HCT116 (cell line): Measurements from ENCODE around the gene BOC. TPM values are rescaled to one million over a fixed set of nuclear protein-coding genes. Genes with fewer than 3 reads are reported as not detected.

Source experiments
- ATAC-seq: fragments of 200-7000 bp; cut with Tn5 transposase; 2 replicates; pipeline ENCODE4 v1.9.1; 2020; ENCODE audit warnings: mild to moderate bottlenecking, moderate library complexity
- BruUV-seq: library from RNA; stranded (reverse); fragments of 400-500 nt; replicated peaks from 2 replicates; lab custom pipeline; 2021; lab: Mats Ljungman, UMichigan
- CTCF ChIA-PET: fragments of 300-600 bp; sonication (Branson Sonifier 250); formaldehyde crosslinking; loops from one replicate; lab custom pipeline; 2021; ENCODE audit warnings: antibody characterized with exemption; lab: Charles Lee
- POLR2A ChIA-PET: fragments of 300-600, 350-600 bp; sonication (Branson Sonifier 250); formaldehyde crosslinking; loops from one replicate; lab custom pipeline; 2021; ENCODE audit warnings: antibody characterized with exemption; lab: Charles Lee
- RAD21 ChIA-PET, 2 experiments: fragments of 300-600 bp; sonication (Branson Sonifier 250); formaldehyde crosslinking; loops; one replicate each; lab custom pipeline; 2023; ENCODE audit warnings: low total read pairs in 2 of 2; ENCODE audit not compliant: uncharacterized antibody in 2 of 2, unreplicated experiment in 2 of 2, low non-redundant PET in 1 of 2; lab: Charles Lee
- DNase-seq: peaks from one replicate; pipeline ENCODE4 v3.0.0-alpha.2; 2010; ENCODE audit warnings: low read depth, low spot score
- H2AFZ ChIP-seq: fragments of 200-600 bp; shearing (Covaris generic), sonication (generic); 2 replicates; pipeline ENCODE4 v1.6.1; 2017; ENCODE audit warnings: low read depth, mixed run types, mixed read lengths, antibody characterized with exemption, low read length; ENCODE audit not compliant: poor library complexity, severe bottlenecking
- H3K27ac ChIP-seq: 2 replicates; pipeline ENCODE4 v1.5.1; 2012; ENCODE audit warnings: low read depth, low read length
- H3K27me3 ChIP-seq: fragments of 200-600 bp; sonication (generic); 2 replicates; pipeline ENCODE4 v1.6.1; 2016; ENCODE audit warnings: mixed run types, low read length, mixed read lengths; ENCODE audit not compliant: insufficient read depth
- H3K36me3 ChIP-seq, 2 experiments: fragments of 200-500 bp in 1 of 2; fragments of 200-600 bp in 1 of 2; sonication (Bioruptor generic) in 1 of 2; sonication (generic) in 1 of 2; 2 replicates each; pipeline versions ENCODE4 v1.5.1 to v1.6.1; 2014 to 2016; ENCODE audit warnings: low read length in 2 of 2, inconsistent platforms in 1 of 2, mixed read lengths in 1 of 2, mixed run types in 1 of 2; ENCODE audit not compliant: insufficient read depth in 2 of 2, control insufficient read depth in 1 of 2
- H3K4me1 ChIP-seq, 2 experiments: fragments of 200-600 bp in 1 of 2; sonication (generic) in 1 of 2; 2 replicates each; pipeline versions ENCODE4 v1.5.1 to v1.6.1; 2012 to 2017; ENCODE audit warnings: low read length in 2 of 2, inconsistent platforms in 1 of 2, mild to moderate bottlenecking in 1 of 2, mixed read lengths in 1 of 2, mixed run types in 1 of 2, moderate library complexity in 1 of 2; ENCODE audit not compliant: insufficient read depth in 2 of 2, control insufficient read depth in 1 of 2
- H3K4me2 ChIP-seq: fragments of 200-600 bp; sonication (generic); 2 replicates; pipeline ENCODE4 v1.6.1; 2017; ENCODE audit warnings: mixed run types, low read length, mixed read lengths
- H3K4me3 ChIP-seq, 2 experiments: fragments of 200-600 bp in 1 of 2; sonication (generic) in 1 of 2; replicated peaks in 1 of 2; 2 replicates each; pipeline ENCODE4 v1.5.1; 2011 to 2016; ENCODE audit warnings: low read length in 2 of 2, control low read depth in 1 of 2, low read depth in 1 of 2, mild to moderate bottlenecking in 1 of 2, mixed read lengths in 1 of 2, mixed run types in 1 of 2
- H3K79me2 ChIP-seq: fragments of 200-600 bp; sonication (generic); 2 replicates; pipeline ENCODE4 v1.6.1; 2017; ENCODE audit warnings: mild to moderate bottlenecking, mixed run types, low read length, moderate library complexity, mixed read lengths; ENCODE audit not compliant: insufficient read depth
- H3K9ac ChIP-seq: fragments of 200-600 bp; sonication (generic); 2 replicates; pipeline ENCODE4 v1.6.1; 2016; ENCODE audit warnings: low read length, mixed read lengths
- H3K9me2 ChIP-seq: fragments of 200-600 bp; sonication (generic), shearing (Covaris generic); 2 replicates; pipeline ENCODE4 v1.6.1; 2017; ENCODE audit warnings: mixed run types, mild to moderate bottlenecking, moderate library complexity; ENCODE audit not compliant: insufficient read depth
- H3K9me3 ChIP-seq, 2 experiments: fragments of 200-500 bp in 1 of 2; fragments of 200-600 bp in 1 of 2; sonication (Bioruptor generic) in 1 of 2; sonication (generic) in 1 of 2; 2 replicates each; pipeline ENCODE4 v1.6.1; 2014 to 2017; ENCODE audit warnings: low read length in 2 of 2, mixed read lengths in 2 of 2, inconsistent platforms in 1 of 2, low read depth in 1 of 2, mild to moderate bottlenecking in 1 of 2, mixed run types in 1 of 2, moderate library complexity in 1 of 2; ENCODE audit not compliant: control insufficient read depth in 1 of 2, insufficient read depth in 1 of 2
- H4K20me1 ChIP-seq: fragments of 200-600 bp; sonication (generic), shearing (Covaris generic); 2 replicates; pipeline ENCODE4 v1.6.1; 2017; ENCODE audit warnings: mixed run types, mild to moderate bottlenecking, moderate library complexity; ENCODE audit not compliant: insufficient read depth
- CBX3 ChIP-seq: IDR thresholded peaks from 2 replicates; pipeline ENCODE4 v1.6.1; 2012; ENCODE audit warnings: low read depth
- ELF1 ChIP-seq: IDR thresholded peaks from 2 replicates; pipeline ENCODE4 v1.6.1; 2012; ENCODE audit warnings: low read depth, borderline replicate concordance
- EZH2 ChIP-seq: fragments of 200-600 bp; sonication (generic); IDR thresholded peaks from 2 replicates; pipeline ENCODE4 v1.6.1; 2017; ENCODE audit warnings: antibody characterized with exemption, mixed run types
- POLR2AphosphoS5 ChIP-seq: IDR thresholded peaks from 2 replicates; pipeline ENCODE4 v1.6.1; 2011; ENCODE audit warnings: mild to moderate bottlenecking, low read depth, low read length, moderate library complexity
- SIN3A ChIP-seq: IDR thresholded peaks from 2 replicates; pipeline ENCODE4 v1.6.1; 2012; ENCODE audit warnings: low read depth
- SRF ChIP-seq: IDR thresholded peaks from 2 replicates; pipeline ENCODE4 v1.6.1; 2012; ENCODE audit warnings: low read depth
- TCF7L2 ChIP-seq: IDR thresholded peaks from 2 replicates; pipeline ENCODE4 v1.7.0; 2011; ENCODE audit warnings: borderline replicate concordance, inconsistent platforms; ENCODE audit not compliant: insufficient read depth, insufficient read length; ENCODE audit errors: extremely low read depth
- intact Hi-C: fragments of 100-400 bp; cut with micrococcal nuclease; formaldehyde crosslinking; loops from 2 replicates; pipeline ENCODE4 v1.10.0; 2022
- total RNA-seq: library from RNA; stranded (reverse); gene quantifications from one replicate; pipeline ENCODE4 v1.2.1, GENCODE V29; 2021; ENCODE audit not compliant: unreplicated experiment
- TF ChIP-seq, protein P1 (sequence below): IDR thresholded peaks from 2 replicates; pipeline ENCODE4 v1.6.1; 2012
- TF ChIP-seq, protein P2 (sequence below): IDR thresholded peaks from 2 replicates; pipeline ENCODE4 v1.6.1; 2012
- TF ChIP-seq, protein P3 (sequence below), 3 experiments: fragments of 200-600 bp in 1 of 3; sonication (generic) in 1 of 3; IDR thresholded peaks in 2 of 3; conservative IDR thresholded peaks in 1 of 3; 2 replicates each; pipeline ENCODE4 v1.5.1; 2012 to 2017; ENCODE audit warnings: low read depth in 2 of 3, low read length in 2 of 3, antibody characterized with exemption in 1 of 3, borderline replicate concordance in 1 of 3, control low read depth in 1 of 3, mild to moderate bottlenecking in 1 of 3, mixed read lengths in 1 of 3, mixed run types in 1 of 3, moderate library complexity in 1 of 3; ENCODE audit not compliant: insufficient read depth in 1 of 3

BOC gene
- total RNA-seq, 1 experiment from 2014 or later = 3.3 TPM

DNA sequence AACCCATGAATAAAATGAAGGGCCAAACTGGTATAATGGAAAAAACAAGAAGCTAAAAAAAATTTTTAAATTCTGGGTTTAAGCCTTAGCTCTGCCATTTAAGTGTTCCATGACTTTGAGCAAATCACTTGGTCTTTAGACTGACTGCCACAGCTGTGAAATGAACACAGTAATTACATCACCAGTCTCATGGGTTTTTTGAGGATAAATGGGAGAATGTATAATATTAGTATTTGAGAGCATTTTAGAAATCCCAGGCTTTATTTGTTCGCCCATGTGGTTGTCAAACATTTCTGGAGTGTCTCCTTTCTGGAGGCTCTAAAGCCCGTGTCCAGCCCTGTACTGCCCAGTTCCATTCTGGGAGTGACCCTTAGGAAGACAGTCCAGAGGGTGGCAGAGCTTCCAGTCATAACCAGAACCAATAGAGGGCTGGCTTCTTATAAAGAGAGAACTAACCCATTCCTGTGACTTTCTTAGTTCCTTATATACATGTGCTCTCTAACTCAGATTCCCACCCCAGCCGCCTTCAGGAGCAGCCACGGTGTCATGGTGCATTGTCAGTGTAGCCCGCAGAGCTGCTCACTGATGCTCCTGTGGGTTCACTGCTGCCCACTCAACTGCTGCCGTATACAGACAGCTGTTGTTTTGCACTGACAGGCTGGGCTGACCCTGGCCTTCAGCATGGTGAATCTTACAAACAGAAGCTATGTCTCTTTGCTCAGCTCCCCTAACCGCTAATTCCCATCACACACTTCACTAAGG is 44.7 kb downstream of the BOC start:
- Histone ChIP-seq H3K9me2 (no peaks in the 10 kb centered on the region), H3K9ac (no peak overlapping the region), H4K20me1 (no peaks in the 10 kb centered on the region)
- no peak for ATAC-seq
- POLR2A ChIA-PET = no interaction called here
- TF ChIP-seq, protein P1, sequence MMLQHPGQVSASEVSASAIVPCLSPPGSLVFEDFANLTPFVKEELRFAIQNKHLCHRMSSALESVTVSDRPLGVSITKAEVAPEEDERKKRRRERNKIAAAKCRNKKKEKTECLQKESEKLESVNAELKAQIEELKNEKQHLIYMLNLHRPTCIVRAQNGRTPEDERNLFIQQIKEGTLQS = no peak
- no peak for TF ChIP-seq SIN3A
- TF ChIP-seq POLR2AphosphoS5 = no peak
- TF ChIP-seq, protein P2, sequence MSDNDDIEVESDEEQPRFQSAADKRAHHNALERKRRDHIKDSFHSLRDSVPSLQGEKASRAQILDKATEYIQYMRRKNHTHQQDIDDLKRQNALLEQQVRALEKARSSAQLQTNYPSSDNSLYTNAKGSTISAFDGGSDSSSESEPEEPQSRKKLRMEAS = no peak
- TF ChIP-seq ELF1 = no peak
- TF ChIP-seq, protein P3, sequence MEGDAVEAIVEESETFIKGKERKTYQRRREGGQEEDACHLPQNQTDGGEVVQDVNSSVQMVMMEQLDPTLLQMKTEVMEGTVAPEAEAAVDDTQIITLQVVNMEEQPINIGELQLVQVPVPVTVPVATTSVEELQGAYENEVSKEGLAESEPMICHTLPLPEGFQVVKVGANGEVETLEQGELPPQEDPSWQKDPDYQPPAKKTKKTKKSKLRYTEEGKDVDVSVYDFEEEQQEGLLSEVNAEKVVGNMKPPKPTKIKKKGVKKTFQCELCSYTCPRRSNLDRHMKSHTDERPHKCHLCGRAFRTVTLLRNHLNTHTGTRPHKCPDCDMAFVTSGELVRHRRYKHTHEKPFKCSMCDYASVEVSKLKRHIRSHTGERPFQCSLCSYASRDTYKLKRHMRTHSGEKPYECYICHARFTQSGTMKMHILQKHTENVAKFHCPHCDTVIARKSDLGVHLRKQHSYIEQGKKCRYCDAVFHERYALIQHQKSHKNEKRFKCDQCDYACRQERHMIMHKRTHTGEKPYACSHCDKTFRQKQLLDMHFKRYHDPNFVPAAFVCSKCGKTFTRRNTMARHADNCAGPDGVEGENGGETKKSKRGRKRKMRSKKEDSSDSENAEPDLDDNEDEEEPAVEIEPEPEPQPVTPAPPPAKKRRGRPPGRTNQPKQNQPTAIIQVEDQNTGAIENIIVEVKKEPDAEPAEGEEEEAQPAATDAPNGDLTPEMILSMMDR (IDR thresholded peaks at IDR 0.05 in 2 of 3, conservative IDR thresholded peaks at IDR 0.05 in 1 of 3; ENCODE audit: borderline replicate concordance in 1 of 3, insufficient read depth in 1 of 3, low read depth in 2 of 3, low read length in 2 of 3) = no peak
- no peak for TF ChIP-seq TCF7L2
- TF ChIP-seq SRF = no peak
- TF ChIP-seq EZH2 = no peak
- TF ChIP-seq CBX3 = no peak
- TF ChIP-seq, all 23 proteins: peak for 0
- no peak overlapping the region for H3K4me3 ChIP-seq
- H3K79me2 ChIP-seq = no peaks in the 10 kb centered on the region
- H3K4me1 ChIP-seq = no peaks in the 10 kb centered on the region
- no peak overlapping the region for H3K27ac ChIP-seq
- H3K36me3 ChIP-seq = no peaks in the 10 kb centered on the region
- intact Hi-C loops = no loop called here
- H3K9me3 ChIP-seq = no peaks in the 10 kb centered on the region
- no peaks in the 10 kb centered on the region for H3K27me3 ChIP-seq
- CTCF ChIA-PET = interaction anchor here (1.0 kb wide), 1 partner anchor 17 kb away, joined by 3 read pairs; no protein-coding TSS in a partner anchor
- no peak for DNase-seq
- RAD21 ChIA-PET = no interaction called here
- no TSS peak for BruUV-seq
- no peak overlapping the region for H2AFZ ChIP-seq
- H3K4me2 ChIP-seq = no peak overlapping the region
